GM12878 (cell line): ENCODE measurements around the gene LETMD1. TPM values are rescaled to one million over a fixed set of nuclear protein-coding genes. Genes with fewer than 3 reads are reported as not detected.

ENCODE experiments used
- ATAC-seq: fragments of 200-7000 bp; cut with Tn5 transposase; 3 replicates; pipeline ENCODE4 v1.9.1; 2020; ENCODE audit warnings: mild to moderate bottlenecking, moderate library complexity
- BruUV-seq: library from RNA; stranded (reverse); fragments of 400-500 nt; replicated peaks from 2 replicates; lab custom pipeline; 2021; lab: Mats Ljungman, UMichigan
- CTCF ChIA-PET: fragments of 300-600 bp; sonication (Branson Sonifier 250); formaldehyde crosslinking; extraction: SDS; loops from one replicate; lab custom pipeline; 2021; ENCODE audit warnings: inconsistent platforms; lab: Yijun Ruan, JAX
- POLR2A ChIA-PET: fragments of 350-600 bp; formaldehyde crosslinking; extraction: SDS; loops from one replicate; lab custom pipeline; 2021; ENCODE audit warnings: inconsistent platforms; lab: Charles Lee
- RAD21 ChIA-PET: fragments of 300-600 bp; sonication (Branson Sonifier 250); formaldehyde crosslinking; loops from one replicate; lab custom pipeline; 2023; ENCODE audit warnings: antibody characterized with exemption; ENCODE audit not compliant: unreplicated experiment; lab: Charles Lee
- SMC1A ChIA-PET: fragments of 300-600 bp; sonication (Branson Sonifier 250); formaldehyde crosslinking; loops from one replicate; lab custom pipeline; 2023; ENCODE audit not compliant: unreplicated experiment, uncharacterized antibody; lab: Charles Lee
- DNase-seq: peaks from one replicate; pipeline ENCODE4 v3.0.0-alpha.2; 2011; ENCODE audit warnings: low read depth, low spot score
- FAIRE-seq: peaks from 3 replicates; lab custom pipeline; 2011; peaks lifted over from hg19 to GRCh38; lab: Jason Lieb, UNC
- H2AFZ ChIP-seq: 2 replicates; pipeline ENCODE4 v1.6.0; 2011; ENCODE audit warnings: low read depth, low read length, control low read depth; ENCODE audit not compliant: control insufficient read depth
- H3K27ac ChIP-seq: 2 replicates; pipeline ENCODE4 v1.5.1; 2011; ENCODE audit warnings: control low read depth; ENCODE audit not compliant: control insufficient read depth, insufficient read depth
- H3K27me3 ChIP-seq, 2 experiments: replicated peaks in 1 of 2; 2 replicates each; pipeline versions ENCODE4 v1.6.0 to v1.6.1; 2011; ENCODE audit warnings: low read length in 1 of 2; ENCODE audit not compliant: control insufficient read depth in 2 of 2, insufficient read depth in 2 of 2
- H3K36me3 ChIP-seq, 2 experiments: 2 replicates each; pipeline ENCODE4 v1.5.1; 2011; ENCODE audit warnings: low read length in 1 of 2; ENCODE audit not compliant: control insufficient read depth in 2 of 2, insufficient read depth in 2 of 2
- H3K4me1 ChIP-seq: 2 replicates; pipeline ENCODE4 v1.6.1; 2011; ENCODE audit warnings: mild to moderate bottlenecking, low read length, moderate library complexity, mixed read lengths; ENCODE audit not compliant: control insufficient read depth, insufficient read depth
- H3K4me2 ChIP-seq: 2 replicates; pipeline ENCODE4 v1.6.0; 2011; ENCODE audit warnings: control low read depth; ENCODE audit not compliant: control insufficient read depth, insufficient read depth
- H3K4me3 ChIP-seq: fragments of 200-600 bp; sonication (generic); 2 replicates; pipeline ENCODE4 v1.5.1; 2016
- H3K79me2 ChIP-seq: 2 replicates; pipeline ENCODE4 v1.6.0; 2011; ENCODE audit warnings: low read length; ENCODE audit not compliant: control insufficient read depth, insufficient read depth
- H3K9ac ChIP-seq: 2 replicates; pipeline ENCODE4 v1.8.0; 2011; ENCODE audit warnings: low read length, control low read depth, mixed read lengths; ENCODE audit not compliant: control insufficient read depth, insufficient read depth
- H3K9me3 ChIP-seq: replicated peaks from 3 replicates; pipeline ENCODE4 v1.5.1; 2011; ENCODE audit warnings: mild to moderate bottlenecking, low read length; ENCODE audit not compliant: control insufficient read depth, insufficient read depth
- H4K20me1 ChIP-seq: 2 replicates; pipeline ENCODE4 v1.6.0; 2011; ENCODE audit not compliant: control insufficient read depth, insufficient read depth
- BACH1 ChIP-seq: fragments of 450-650 bp; IDR thresholded peaks from 2 replicates; pipeline ENCODE4 v1.6.1; 2017; ENCODE audit warnings: mild to moderate bottlenecking, borderline replicate concordance
- ETV6 ChIP-seq, 2 experiments: fragments of 450-650 bp in 1 of 2; IDR thresholded peaks in 1 of 2; conservative IDR thresholded peaks in 1 of 2; 2 replicates each; pipeline ENCODE4 v1.6.1; 2014; ENCODE audit warnings: antibody characterized with exemption in 1 of 2, borderline replicate concordance in 1 of 2, low read depth in 1 of 2, mild to moderate bottlenecking in 1 of 2, moderate library complexity in 1 of 2
- MXI1 ChIP-seq: fragments of 150-350 bp; IDR thresholded peaks from 2 replicates; pipeline ENCODE4 v1.6.1; 2011; ENCODE audit warnings: low read depth, mild to moderate bottlenecking, inconsistent platforms, low read length, improper control_type of control experiment
- NFIC ChIP-seq: IDR thresholded peaks from 2 replicates; pipeline ENCODE4 v1.6.1; 2012; ENCODE audit warnings: low read depth, mild to moderate bottlenecking, inconsistent platforms, low read length, moderate library complexity
- TAF1 ChIP-seq: IDR thresholded peaks from 2 replicates; pipeline ENCODE4 v1.6.1; 2011; ENCODE audit warnings: mild to moderate bottlenecking, low read depth, low read length, borderline replicate concordance
- TCF3 ChIP-seq: IDR thresholded peaks from 2 replicates; pipeline ENCODE4 v1.6.1; 2012; ENCODE audit warnings: low read depth, mild to moderate bottlenecking, low read length, borderline replicate concordance; ENCODE audit not compliant: insufficient read depth
- ZZZ3 ChIP-seq: IDR thresholded peaks from 2 replicates; pipeline ENCODE4 v1.6.1; 2011; ENCODE audit warnings: low read depth; ENCODE audit not compliant: control insufficient read depth, insufficient read length
- WGBS: methylation state at CpG from one replicate; pipeline ENCODE4 v1.1.6; 2016; ENCODE audit warnings: low lambda C conversion rate; ENCODE audit not compliant: insufficient replicate concordance, insufficient coverage; ENCODE audit errors: missing lambda C conversion rate; 5-methylcytosine and 5-hydroxymethylcytosine counted together
- in situ Hi-C: fragments of 300-500 bp; cut with MboI; formaldehyde crosslinking; loops from 9 replicates; pipeline ENCODE4 v1.14.3; 2018; ENCODE audit warnings: mixed read lengths
- intact Hi-C: fragments of 100-400 bp; cut with micrococcal nuclease; formaldehyde crosslinking; loops from one replicate; pipeline ENCODE4 v1.14.2; 2022; ENCODE audit not compliant: unreplicated experiment
- polyA plus RNA-seq, 11 experiments: library from polyadenylated mRNA; depleted of rRNA in 4 of 11; unstranded in 6 of 11; stranded (reverse) in 5 of 11; fragments of >200 nt; fragmentation: Nextera tagmentation in 4 of 11; fragmentation: Illumina TruSeq in 1 of 11; extraction: Ambion mirVana in 4 of 11; extraction: Trizol in 1 of 11; gene quantifications; 1 replicate in 1 of 11; 2 replicates in 10 of 11; pipeline versions ENCODE4 v1.2.1 to v1.2.3, GENCODE V29; 2011 to 2016; ENCODE audit warnings: inconsistent platforms in 2 of 11, missing spikeins in 2 of 11, low read depth in 1 of 11
- total RNA-seq, 4 experiments: library from RNA; depleted of rRNA in 3 of 4; stranded (reverse); fragments of >200 nt in 3 of 4; fragmentation: Illumina TruSeq in 1 of 4; extraction: Trizol in 1 of 4; gene quantifications; 2 replicates each; pipeline versions ENCODE4 v1.2.1 to v1.2.3, GENCODE V29; 2013 to 2021
- TF ChIP-seq, protein P1 (sequence below): fragments of 450-650 bp; conservative IDR thresholded peaks from 2 replicates; pipeline ENCODE4 v1.6.1; 2017; ENCODE audit warnings: mild to moderate bottlenecking, moderate library complexity
- TF ChIP-seq, protein P2 (sequence below): fragments of 450-650 bp; formaldehyde crosslinking; IDR thresholded peaks from 2 replicates; pipeline ENCODE4 v1.4.0; 2020; ENCODE audit warnings: mild to moderate bottlenecking, moderate library complexity
- TF ChIP-seq, protein P3 (sequence below): IDR thresholded peaks from 2 replicates; pipeline ENCODE4 v1.6.1; 2012; ENCODE audit warnings: improper control_type of control experiment, low read depth, low read length; ENCODE audit not compliant: insufficient replicate concordance

LETMD1 gene
- total and polyA plus RNA-seq, 10 of the 15 experiments (the other 5 are each of a cell fraction or from before 2014, with no cell fraction given) = 30.3 to 116 (median 51.5) TPM

DNA sequence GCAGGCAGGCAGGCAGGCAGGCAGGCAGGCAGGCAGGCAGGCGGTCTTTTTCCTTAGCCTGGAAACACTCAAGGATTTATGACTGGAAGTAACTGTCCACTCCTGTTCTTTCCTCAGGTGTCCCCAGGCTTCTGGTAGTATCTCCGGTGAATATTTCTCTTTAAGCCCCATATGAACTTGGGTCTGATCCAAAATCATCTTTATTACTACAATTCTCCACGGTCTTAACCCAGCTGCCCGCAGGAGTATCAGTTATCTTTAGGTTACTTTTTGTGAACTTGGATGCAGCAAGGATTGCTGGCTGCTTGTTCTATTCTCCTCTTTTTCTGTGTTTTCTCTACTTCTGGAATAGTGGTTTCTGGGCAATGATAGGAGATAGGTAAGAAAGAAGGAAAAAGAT is 32.0 kb downstream of the LETMD1 start (continued):
- TF ChIP-seq, protein P1, sequence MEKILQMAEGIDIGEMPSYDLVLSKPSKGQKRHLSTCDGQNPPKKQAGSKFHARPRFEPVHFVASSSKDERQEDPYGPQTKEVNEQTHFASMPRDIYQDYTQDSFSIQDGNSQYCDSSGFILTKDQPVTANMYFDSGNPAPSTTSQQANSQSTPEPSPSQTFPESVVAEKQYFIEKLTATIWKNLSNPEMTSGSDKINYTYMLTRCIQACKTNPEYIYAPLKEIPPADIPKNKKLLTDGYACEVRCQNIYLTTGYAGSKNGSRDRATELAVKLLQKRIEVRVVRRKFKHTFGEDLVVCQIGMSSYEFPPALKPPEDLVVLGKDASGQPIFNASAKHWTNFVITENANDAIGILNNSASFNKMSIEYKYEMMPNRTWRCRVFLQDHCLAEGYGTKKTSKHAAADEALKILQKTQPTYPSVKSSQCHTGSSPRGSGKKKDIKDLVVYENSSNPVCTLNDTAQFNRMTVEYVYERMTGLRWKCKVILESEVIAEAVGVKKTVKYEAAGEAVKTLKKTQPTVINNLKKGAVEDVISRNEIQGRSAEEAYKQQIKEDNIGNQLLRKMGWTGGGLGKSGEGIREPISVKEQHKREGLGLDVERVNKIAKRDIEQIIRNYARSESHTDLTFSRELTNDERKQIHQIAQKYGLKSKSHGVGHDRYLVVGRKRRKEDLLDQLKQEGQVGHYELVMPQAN = no peak

DNA sequence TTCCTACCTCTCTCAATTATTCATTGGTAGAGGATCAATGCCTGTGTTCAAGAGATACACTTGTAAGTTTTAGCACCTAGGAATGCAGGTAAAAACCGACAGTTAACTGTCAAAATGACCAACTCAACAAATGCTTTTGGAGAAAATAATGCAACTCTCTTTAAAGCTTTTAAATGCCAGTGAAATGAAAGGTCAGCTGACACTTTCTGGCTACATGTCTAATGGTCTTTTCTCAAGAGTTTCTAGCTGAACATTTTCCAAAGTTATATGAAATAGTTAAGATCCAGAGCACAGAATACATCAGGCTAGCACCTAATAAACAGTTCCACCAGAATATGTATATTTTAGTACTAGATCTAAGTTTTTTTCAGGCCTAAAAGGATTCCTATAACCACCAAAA is 33.3 kb downstream of the LETMD1 start:
- Histone ChIP-seq H3K79me2 (no peaks in the 10 kb centered on the region; the same call in 1 of the 2 replicates), H3K27ac (no peak overlapping the region), H3K9ac (no peak overlapping the region), H3K27me3 (no peaks in the 10 kb centered on the region), H3K36me3 (no peaks in the 10 kb centered on the region), H3K9me3 (no peaks in the 10 kb centered on the region), H3K4me3 (no peak overlapping the region), H2AFZ (no peak overlapping the region), H4K20me1 (no peaks in the 10 kb centered on the region), H3K4me1 (no peaks in the 10 kb centered on the region), H3K4me2 (no peak overlapping the region)
- POLR2A ChIA-PET = interaction anchor here (0.6 kb wide), 2 partner anchors 20 to 78 kb away, joined by 4 read pairs; no protein-coding TSS in a partner anchor
- BruUV-seq = no TSS peak
- in situ Hi-C loops = no loop called here
- CTCF ChIA-PET = interaction anchor here (0.6 to 0.8 kb wide), 4 partner anchors 8 to 573 kb away, joined by 3 to 5 read pairs (median 3); partner anchors contain the start of gene LETMD1
- RAD21 ChIA-PET = interaction anchor here (0.6 to 1.3 kb wide), 2 partner anchors 32 to 316 kb away, joined by 3 read pairs; no protein-coding TSS in a partner anchor
- DNase-seq = no peak
- FAIRE-seq = no peak
- SMC1A ChIA-PET = interaction anchor here (0.7 to 1.0 kb wide), 4 partner anchors 33 to 282 kb away, joined by 3 read pairs; partner anchors contain the start of gene LETMD1
- 70% methylated on average over 1 of the region's 1 CpG for WGBS
- no peak for ATAC-seq
- intact Hi-C loops = no loop called here
- no peak for TF ChIP-seq TCF3
- TF ChIP-seq, protein P2, sequence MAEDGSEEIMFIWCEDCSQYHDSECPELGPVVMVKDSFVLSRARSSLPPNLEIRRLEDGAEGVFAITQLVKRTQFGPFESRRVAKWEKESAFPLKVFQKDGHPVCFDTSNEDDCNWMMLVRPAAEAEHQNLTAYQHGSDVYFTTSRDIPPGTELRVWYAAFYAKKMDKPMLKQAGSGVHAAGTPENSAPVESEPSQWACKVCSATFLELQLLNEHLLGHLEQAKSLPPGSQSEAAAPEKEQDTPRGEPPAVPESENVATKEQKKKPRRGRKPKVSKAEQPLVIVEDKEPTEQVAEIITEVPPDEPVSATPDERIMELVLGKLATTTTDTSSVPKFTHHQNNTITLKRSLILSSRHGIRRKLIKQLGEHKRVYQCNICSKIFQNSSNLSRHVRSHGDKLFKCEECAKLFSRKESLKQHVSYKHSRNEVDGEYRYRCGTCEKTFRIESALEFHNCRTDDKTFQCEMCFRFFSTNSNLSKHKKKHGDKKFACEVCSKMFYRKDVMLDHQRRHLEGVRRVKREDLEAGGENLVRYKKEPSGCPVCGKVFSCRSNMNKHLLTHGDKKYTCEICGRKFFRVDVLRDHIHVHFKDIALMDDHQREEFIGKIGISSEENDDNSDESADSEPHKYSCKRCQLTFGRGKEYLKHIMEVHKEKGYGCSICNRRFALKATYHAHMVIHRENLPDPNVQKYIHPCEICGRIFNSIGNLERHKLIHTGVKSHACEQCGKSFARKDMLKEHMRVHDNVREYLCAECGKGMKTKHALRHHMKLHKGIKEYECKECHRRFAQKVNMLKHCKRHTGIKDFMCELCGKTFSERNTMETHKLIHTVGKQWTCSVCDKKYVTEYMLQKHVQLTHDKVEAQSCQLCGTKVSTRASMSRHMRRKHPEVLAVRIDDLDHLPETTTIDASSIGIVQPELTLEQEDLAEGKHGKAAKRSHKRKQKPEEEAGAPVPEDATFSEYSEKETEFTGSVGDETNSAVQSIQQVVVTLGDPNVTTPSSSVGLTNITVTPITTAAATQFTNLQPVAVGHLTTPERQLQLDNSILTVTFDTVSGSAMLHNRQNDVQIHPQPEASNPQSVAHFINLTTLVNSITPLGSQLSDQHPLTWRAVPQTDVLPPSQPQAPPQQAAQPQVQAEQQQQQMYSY (CRISPR knock-in tag) = no peak
- TF ChIP-seq TAF1 = no peak
- TF ChIP-seq MXI1 = no peak
- TF ChIP-seq ETV6 (conservative IDR thresholded peaks at IDR 0.05 in 1 of 2, IDR thresholded peaks at IDR 0.05 in 1 of 2; ENCODE audit: borderline replicate concordance in 1 of 2, low read depth in 1 of 2) = no peak
- TF ChIP-seq, protein P3, sequence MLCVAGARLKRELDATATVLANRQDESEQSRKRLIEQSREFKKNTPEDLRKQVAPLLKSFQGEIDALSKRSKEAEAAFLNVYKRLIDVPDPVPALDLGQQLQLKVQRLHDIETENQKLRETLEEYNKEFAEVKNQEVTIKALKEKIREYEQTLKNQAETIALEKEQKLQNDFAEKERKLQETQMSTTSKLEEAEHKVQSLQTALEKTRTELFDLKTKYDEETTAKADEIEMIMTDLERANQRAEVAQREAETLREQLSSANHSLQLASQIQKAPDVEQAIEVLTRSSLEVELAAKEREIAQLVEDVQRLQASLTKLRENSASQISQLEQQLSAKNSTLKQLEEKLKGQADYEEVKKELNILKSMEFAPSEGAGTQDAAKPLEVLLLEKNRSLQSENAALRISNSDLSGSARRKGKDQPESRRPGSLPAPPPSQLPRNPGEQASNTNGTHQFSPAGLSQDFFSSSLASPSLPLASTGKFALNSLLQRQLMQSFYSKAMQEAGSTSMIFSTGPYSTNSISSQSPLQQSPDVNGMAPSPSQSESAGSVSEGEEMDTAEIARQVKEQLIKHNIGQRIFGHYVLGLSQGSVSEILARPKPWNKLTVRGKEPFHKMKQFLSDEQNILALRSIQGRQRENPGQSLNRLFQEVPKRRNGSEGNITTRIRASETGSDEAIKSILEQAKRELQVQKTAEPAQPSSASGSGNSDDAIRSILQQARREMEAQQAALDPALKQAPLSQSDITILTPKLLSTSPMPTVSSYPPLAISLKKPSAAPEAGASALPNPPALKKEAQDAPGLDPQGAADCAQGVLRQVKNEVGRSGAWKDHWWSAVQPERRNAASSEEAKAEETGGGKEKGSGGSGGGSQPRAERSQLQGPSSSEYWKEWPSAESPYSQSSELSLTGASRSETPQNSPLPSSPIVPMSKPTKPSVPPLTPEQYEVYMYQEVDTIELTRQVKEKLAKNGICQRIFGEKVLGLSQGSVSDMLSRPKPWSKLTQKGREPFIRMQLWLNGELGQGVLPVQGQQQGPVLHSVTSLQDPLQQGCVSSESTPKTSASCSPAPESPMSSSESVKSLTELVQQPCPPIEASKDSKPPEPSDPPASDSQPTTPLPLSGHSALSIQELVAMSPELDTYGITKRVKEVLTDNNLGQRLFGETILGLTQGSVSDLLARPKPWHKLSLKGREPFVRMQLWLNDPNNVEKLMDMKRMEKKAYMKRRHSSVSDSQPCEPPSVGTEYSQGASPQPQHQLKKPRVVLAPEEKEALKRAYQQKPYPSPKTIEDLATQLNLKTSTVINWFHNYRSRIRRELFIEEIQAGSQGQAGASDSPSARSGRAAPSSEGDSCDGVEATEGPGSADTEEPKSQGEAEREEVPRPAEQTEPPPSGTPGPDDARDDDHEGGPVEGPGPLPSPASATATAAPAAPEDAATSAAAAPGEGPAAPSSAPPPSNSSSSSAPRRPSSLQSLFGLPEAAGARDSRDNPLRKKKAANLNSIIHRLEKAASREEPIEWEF = no peak
- TF ChIP-seq ZZZ3 = no peak
- TF ChIP-seq NFIC = no peak
- no peak for TF ChIP-seq BACH1
